Upper lobe of left lung (tissue), 6 donors: Measurements from ENCODE around the gene ITSN1. TPM values are rescaled to one million over a fixed set of nuclear protein-coding genes. Genes with fewer than 3 reads are reported as not detected.
"Not testable (repeated sequence)": the region's sequence is repeated elsewhere in the genome, so short reads cannot be mapped to it uniquely, and the experiment has no call there.

Experiments
- ATAC-seq, 2 donors: fragments of 200-7000 bp; cut with Tn5 transposase; one replicate each; pipeline ENCODE4 v1.9.1; 2022; ENCODE audit warnings: mild to moderate bottlenecking in 2 of 2, moderate library complexity in 2 of 2; ENCODE audit not compliant: low FRiP score in 2 of 2
- DNase-seq, 2 donors: peaks; one replicate each; pipeline ENCODE4 v3.0.0-alpha.2; 2019 to 2020
- H3K27ac ChIP-seq, 4 donors: fragments of 200-600 bp; sonication (generic); one replicate each; pipeline ENCODE4 v1.5.1; 2016 to 2019
- H3K27me3 ChIP-seq, 4 donors: fragments of 200-600 bp; sonication (generic); one replicate each; pipeline ENCODE4 v1.5.1; 2017 to 2019
- H3K36me3 ChIP-seq, 4 donors: fragments of 200-600 bp; sonication (generic); one replicate each; pipeline ENCODE4 v1.5.1; 2016 to 2019
- H3K4me1 ChIP-seq, 4 donors: fragments of 200-600 bp; sonication (generic); one replicate each; pipeline ENCODE4 v1.5.1; 2018 to 2019
- H3K4me3 ChIP-seq, 4 donors: fragments of 200-600 bp; sonication (generic); one replicate each; pipeline ENCODE4 v1.5.1; 2017 to 2019; ENCODE audit warnings: mild to moderate bottlenecking in 2 of 4, moderate library complexity in 1 of 4
- H3K9me3 ChIP-seq, 4 donors: fragments of 200-600 bp; sonication (generic); one replicate each; pipeline ENCODE4 v1.5.1; 2018 to 2019
- EP300 ChIP-seq, 4 donors: sonication (generic); formaldehyde crosslinking; IDR thresholded peaks; one replicate each; pipeline ENCODE4 v1.5.1; 2017; ENCODE audit warnings: antibody characterized with exemption in 4 of 4, control low read depth in 2 of 4
- POLR2A ChIP-seq, 4 donors: fragments of 450-650 bp; IDR thresholded peaks; one replicate each; pipeline ENCODE4 v1.5.1; 2016 to 2017; ENCODE audit warnings: antibody characterized with exemption in 4 of 4, mild to moderate bottlenecking in 2 of 4
- POLR2AphosphoS5 ChIP-seq, 2 donors: sonication (generic); formaldehyde crosslinking; IDR thresholded peaks; one replicate each; pipeline ENCODE4 v1.5.1; 2017; ENCODE audit warnings: antibody characterized with exemption in 2 of 2
- WGBS, 2 donors: methylation state at CpG; one replicate each; pipeline ENCODE4 v1.1.5; 2017 to 2018; 5-methylcytosine and 5-hydroxymethylcytosine counted together
- total RNA-seq, 6 donors: library from RNA; depleted of rRNA in 4 of 6; stranded (reverse); fragments of >200 nt in 4 of 6; gene quantifications; one replicate each; pipeline versions ENCODE4 v1.1.0 to v1.2.1, GENCODE V29; 2016 to 2021
- TF ChIP-seq, protein P1 (sequence below), 6 experiments: fragments of 450-650 bp in 4 of 6; fragments of 200-600 bp in 2 of 6; sonication (generic) in 2 of 6; IDR thresholded peaks; one replicate each; pipeline ENCODE4 v1.5.1; 2016 to 2019; ENCODE audit warnings: antibody characterized with exemption in 6 of 6
- donor health status: DM: no; HTN: no; CAD: no; lungs with moderate emphysema.
- donor health status: DM: no; HTN: yes; CAD: no; lungs with severe emphysema.

Gene ITSN1
- total RNA-seq, 6 donors from 2014 or later = 19.3 to 103 (median 38.7) TPM

DNA sequence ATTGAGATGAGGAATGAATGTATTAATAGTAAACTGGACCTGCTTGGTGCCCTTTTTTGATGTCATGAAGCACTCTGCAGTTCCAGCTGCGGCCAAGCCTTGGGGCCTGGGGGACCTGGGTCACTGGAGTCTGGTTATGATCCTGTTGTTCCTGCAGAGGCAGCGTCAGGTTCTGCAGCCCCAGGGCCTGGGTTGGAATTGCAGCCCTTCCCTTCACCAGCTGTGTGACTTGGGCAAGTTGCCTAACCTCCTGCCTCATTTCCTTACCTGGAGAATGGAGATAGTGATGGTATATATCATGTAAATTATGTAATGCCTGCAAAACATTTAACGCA lies 282.4 kb downstream of the ITSN1 start:
- Histone ChIP-seq H3K4me3 (no peak overlapping the region), H3K4me1 (peaks cover 0 to 7% (median 4%) of the 10 kb centered on the region in 4 donors), H3K27ac (no peak overlapping the region), H3K27me3 (no peaks in the 10 kb centered on the region), H3K9me3 (no peaks in the 10 kb centered on the region), H3K36me3 (no peaks in the 10 kb centered on the region)
- WGBS, 2 donors = 63 to 76% methylated on average over 3 of the region's 3 CpGs
- no peak for DNase-seq
- TF ChIP-seq POLR2A (IDR thresholded peaks at IDR 0.05) (no peak), EP300 (IDR thresholded peaks at IDR 0.05) (no peak), POLR2AphosphoS5 (IDR thresholded peaks at IDR 0.05) (no peak)
- TF ChIP-seq, protein P1, sequence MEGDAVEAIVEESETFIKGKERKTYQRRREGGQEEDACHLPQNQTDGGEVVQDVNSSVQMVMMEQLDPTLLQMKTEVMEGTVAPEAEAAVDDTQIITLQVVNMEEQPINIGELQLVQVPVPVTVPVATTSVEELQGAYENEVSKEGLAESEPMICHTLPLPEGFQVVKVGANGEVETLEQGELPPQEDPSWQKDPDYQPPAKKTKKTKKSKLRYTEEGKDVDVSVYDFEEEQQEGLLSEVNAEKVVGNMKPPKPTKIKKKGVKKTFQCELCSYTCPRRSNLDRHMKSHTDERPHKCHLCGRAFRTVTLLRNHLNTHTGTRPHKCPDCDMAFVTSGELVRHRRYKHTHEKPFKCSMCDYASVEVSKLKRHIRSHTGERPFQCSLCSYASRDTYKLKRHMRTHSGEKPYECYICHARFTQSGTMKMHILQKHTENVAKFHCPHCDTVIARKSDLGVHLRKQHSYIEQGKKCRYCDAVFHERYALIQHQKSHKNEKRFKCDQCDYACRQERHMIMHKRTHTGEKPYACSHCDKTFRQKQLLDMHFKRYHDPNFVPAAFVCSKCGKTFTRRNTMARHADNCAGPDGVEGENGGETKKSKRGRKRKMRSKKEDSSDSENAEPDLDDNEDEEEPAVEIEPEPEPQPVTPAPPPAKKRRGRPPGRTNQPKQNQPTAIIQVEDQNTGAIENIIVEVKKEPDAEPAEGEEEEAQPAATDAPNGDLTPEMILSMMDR (IDR thresholded peaks at IDR 0.05) = no peak
- peak in 1 of 2 donors; percentile 8 for ATAC-seq

DNA sequence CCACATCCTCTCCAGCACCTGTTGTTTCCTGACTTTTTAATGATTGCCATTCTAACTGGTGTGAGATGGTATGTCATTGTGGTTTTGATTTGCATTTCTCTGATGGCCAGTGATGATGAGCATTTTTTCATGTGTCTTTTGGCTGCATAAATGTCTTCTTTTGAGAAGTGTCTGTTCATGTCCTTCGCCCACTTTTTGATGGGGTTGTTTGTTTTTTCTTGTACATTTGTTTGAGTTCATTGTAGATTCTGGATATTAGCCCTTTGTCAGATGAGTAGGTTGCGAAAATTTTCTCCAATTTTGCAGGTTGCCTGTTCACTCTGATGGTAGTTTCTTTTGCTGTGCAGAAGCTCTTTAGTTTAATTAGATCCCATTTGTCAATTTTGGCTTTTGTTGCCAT lies 283.9 kb downstream of the ITSN1 start:
- ATAC-seq, DNase-seq, H3K27ac ChIP-seq, H3K4me1 ChIP-seq, H3K4me3 ChIP-seq, H3K36me3 ChIP-seq, H3K9me3 ChIP-seq, H3K27me3 ChIP-seq: not testable (repeated sequence)
- WGBS, 2 donors = 90 to 94% methylated on average over 2 of the region's 2 CpGs

DNA sequence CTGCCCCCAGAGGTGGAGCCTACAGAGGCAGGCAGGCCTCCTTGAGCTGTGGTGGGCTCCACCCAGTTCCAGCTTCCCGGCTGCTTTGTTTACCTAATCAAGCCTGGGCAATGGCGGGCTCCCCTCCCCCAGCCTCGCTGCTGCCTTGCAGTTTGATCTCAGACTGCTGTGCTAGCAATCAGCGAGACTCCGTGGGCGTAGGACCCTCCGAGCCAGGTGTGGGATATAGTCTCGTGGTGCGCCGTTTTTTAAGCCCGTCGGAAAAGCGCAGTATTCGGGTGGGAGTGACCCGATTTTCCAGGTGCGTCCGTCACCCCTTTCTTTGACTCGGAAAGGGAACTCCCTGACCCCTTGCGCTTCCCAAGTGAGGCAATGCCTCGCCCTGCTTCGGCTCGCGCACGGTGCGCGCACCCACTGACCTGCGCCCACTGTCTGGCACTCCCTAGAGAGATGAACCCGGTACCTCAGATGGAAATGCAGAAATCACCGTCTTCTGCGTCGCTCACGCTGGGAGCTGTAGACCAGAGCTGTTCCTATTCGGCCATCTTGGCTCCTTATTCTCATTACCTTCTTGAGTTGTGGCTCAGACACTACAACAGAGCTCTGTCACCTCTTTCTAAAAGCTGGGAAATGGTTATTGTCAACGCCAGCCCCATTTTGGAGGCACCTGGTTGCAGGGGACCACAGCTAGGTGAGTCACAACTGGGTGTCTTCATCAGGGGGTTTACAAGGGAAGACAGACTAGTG lies 288.9 kb downstream of the ITSN1 start:
- H3K9me3 ChIP-seq, DNase-seq, H3K27me3 ChIP-seq, H3K36me3 ChIP-seq: not testable (repeated sequence)
- Histone ChIP-seq H3K4me1 (peaks cover 4 to 13% (median 6%) of the 10 kb centered on the region in 4 donors), H3K4me3 (peak overlapping the region; percentile 14 to 54 (median 42)), H3K27ac (peak overlapping the region; percentile 45 to 83 (median 74))
- ATAC-seq = peak in 1 of 2 donors; percentile 43
- WGBS, 2 donors = 81 to 85% methylated on average over 13 to 20 of the region's 34 CpGs
- peak in 1 of 4 donors; percentile 21 for TF ChIP-seq POLR2A (IDR thresholded peaks at IDR 0.05)

DNA sequence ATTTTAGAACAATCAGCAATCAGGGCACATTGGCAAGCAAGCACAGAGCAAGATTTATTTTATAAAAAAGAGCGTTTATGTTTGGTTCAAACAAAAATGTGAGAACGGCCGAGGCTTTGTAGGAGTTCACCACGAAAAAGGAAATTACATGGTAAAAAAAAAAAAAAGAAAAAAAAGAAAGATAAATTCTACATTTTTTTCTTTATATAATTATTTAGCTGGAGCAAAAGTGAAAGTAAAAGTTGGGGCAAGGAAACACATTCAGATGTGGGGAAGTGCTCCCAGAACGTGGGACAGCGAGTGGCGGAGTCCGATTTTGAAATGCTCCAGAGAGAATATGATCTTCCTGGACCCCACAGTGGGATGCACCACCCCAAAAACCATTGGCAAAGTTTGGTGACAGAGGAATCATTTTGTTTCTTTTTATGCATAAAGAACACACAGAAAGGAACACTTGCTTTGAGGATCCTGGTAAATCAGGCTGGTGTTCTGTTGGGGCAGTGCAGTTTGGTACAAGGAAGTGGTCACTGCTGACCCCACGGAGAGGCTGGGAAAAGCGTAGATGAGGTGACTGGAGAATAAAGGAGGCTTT lies 289.6 kb downstream of the ITSN1 start:
- Histone ChIP-seq H3K9me3 (no peaks in the 10 kb centered on the region), H3K4me1 (peaks cover 4 to 20% (median 12%) of the 10 kb centered on the region in 4 donors), H3K4me3 (peak overlapping the region; percentile 14 to 54 (median 42)), H3K36me3 (no peaks in the 10 kb centered on the region), H3K27me3 (no peaks in the 10 kb centered on the region), H3K27ac (peak overlapping the region; percentile 45 to 83 (median 74))
- WGBS, 2 donors = 23 to 26% methylated on average over 10 of the region's 10 CpGs
- no peak for DNase-seq
- TF ChIP-seq POLR2A (IDR thresholded peaks at IDR 0.05) (peak in 1 of 4 donors; percentile 20), EP300 (IDR thresholded peaks at IDR 0.05) (no peak)
- TF ChIP-seq, protein P1 (IDR thresholded peaks at IDR 0.05) = peak in 1 of 6 experiments; percentile 28
- ATAC-seq = peak in 1 of 2 donors; percentile 78

DNA sequence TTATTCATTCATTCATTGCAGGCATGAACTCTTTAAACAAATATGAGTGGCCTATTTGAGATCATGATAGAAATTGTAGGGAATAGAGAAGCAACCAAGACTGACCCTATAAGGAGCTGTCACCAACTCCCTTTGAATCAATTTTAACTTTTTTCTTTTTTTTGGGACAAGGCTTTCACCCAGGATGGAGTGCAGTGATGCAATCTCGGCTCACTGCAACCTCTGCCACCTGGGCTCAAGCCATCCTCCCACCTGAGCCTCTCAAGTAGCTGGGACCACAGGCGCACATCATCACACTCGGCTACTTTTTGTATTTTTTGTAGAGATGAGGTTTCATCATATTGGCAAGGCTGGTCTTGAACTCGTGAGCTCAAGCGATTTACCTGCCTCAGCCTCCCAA lies 290.4 kb downstream of the ITSN1 start:
- no peaks in the 10 kb centered on the region for H3K27me3 ChIP-seq
- H3K4me3 ChIP-seq = peak overlapping the region in 2 of 4 donors; percentile 39 to 54
- TF ChIP-seq POLR2AphosphoS5 (IDR thresholded peaks at IDR 0.05) (no peak), POLR2A (IDR thresholded peaks at IDR 0.05) (no peak), EP300 (IDR thresholded peaks at IDR 0.05) (no peak)
- TF ChIP-seq, protein P1 (IDR thresholded peaks at IDR 0.05) = no peak
- H3K27ac ChIP-seq = peak overlapping the region in 1 of 4 donors; percentile 77
- peaks cover 4 to 21% (median 17%) of the 10 kb centered on the region in 4 donors for H3K4me1 ChIP-seq
- 94 to 96% methylated on average over 5 of the region's 5 CpGs for WGBS, 2 donors
- no peaks in the 10 kb centered on the region for H3K9me3 ChIP-seq
- DNase-seq = no peak
- ATAC-seq = no peak
- H3K36me3 ChIP-seq = no peaks in the 10 kb centered on the region
